WI38 (cell line): ENCODE data around the gene HDAC4.

Experiments used
- H3K4me3 ChIP-seq: 2 replicates; pipeline ENCODE4 v1.5.1; 2011; ENCODE audit warnings: low read depth, mild to moderate bottlenecking, control low read depth, low read length
- TF ChIP-seq, protein P1 (sequence below): IDR thresholded peaks from 2 replicates; pipeline ENCODE4 v1.5.1; 2012; ENCODE audit warnings: low read depth, mild to moderate bottlenecking, control low read depth, low read length

Gene HDAC4

DNA sequence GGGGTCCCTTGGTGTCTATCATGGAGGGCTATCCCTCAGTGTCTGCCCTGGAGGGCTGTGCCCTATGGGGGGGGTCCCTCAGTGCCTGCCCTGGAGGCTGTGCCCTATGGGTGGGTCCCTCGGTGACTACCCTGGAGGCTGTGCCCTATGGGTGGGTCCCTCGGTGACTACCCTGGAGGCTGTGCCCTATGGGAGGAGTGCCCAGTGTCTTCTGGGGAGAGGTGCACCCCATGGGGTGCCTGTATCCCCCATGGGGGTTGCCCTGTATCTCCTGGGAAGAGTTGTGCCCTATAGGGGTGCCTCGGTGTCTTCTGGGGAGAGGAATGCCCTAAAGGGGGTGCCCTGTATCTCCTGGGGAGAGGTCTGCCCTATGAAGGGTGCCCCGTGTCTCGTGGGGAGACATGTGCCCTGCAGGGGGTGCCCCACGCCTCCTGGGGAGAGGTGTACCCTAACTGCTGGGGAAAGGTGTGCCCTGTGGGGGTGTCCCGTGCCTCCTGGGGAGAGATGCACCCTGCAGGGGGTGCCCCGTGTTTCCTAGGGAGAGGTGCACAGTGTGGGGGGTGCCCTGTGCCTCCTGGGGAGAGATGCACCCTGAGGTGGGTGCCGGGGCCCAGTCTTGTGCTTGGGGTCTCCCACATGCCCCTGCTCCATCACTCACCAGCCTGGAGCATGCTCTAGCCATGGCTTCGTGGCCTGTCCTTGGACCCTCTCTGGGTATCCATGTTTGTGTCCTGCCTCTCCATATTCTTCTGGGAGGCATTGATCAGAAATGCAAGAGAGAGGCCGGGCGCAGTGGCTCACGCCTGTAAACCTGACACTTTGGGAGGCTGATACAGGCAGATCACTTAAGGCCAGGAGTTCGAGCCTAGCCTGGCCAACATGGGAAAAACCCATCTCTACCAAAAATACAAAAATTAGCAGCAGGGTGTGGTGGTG, 215.6 kb downstream of the HDAC4 start:
- TF ChIP-seq, protein P1, sequence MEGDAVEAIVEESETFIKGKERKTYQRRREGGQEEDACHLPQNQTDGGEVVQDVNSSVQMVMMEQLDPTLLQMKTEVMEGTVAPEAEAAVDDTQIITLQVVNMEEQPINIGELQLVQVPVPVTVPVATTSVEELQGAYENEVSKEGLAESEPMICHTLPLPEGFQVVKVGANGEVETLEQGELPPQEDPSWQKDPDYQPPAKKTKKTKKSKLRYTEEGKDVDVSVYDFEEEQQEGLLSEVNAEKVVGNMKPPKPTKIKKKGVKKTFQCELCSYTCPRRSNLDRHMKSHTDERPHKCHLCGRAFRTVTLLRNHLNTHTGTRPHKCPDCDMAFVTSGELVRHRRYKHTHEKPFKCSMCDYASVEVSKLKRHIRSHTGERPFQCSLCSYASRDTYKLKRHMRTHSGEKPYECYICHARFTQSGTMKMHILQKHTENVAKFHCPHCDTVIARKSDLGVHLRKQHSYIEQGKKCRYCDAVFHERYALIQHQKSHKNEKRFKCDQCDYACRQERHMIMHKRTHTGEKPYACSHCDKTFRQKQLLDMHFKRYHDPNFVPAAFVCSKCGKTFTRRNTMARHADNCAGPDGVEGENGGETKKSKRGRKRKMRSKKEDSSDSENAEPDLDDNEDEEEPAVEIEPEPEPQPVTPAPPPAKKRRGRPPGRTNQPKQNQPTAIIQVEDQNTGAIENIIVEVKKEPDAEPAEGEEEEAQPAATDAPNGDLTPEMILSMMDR: no peak
- H3K4me3 ChIP-seq: no peak overlapping the region

DNA sequence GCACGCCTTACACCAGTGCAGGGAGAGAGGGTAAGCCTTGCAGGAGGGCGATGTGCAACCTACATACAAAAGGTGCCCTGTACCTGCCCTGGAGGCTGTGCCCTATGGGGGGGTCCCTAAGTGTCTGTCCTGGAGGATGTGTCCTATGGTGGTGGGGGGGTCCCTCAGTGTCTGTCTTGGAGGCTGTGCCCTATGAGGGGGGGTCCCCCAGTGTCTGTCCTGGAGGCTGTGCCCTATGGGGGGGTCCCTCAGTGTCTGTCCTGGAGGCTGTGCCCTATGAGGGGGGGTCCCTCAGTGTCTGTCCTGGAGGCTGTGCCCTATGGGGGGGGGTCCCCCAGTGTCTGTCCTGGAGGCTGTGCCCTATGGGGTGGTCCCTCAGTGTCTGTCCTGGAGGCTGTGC, 216.6 kb downstream of the HDAC4 start:
- TF ChIP-seq, protein P1: no peak
- H3K4me3 ChIP-seq: no peak overlapping the region

DNA sequence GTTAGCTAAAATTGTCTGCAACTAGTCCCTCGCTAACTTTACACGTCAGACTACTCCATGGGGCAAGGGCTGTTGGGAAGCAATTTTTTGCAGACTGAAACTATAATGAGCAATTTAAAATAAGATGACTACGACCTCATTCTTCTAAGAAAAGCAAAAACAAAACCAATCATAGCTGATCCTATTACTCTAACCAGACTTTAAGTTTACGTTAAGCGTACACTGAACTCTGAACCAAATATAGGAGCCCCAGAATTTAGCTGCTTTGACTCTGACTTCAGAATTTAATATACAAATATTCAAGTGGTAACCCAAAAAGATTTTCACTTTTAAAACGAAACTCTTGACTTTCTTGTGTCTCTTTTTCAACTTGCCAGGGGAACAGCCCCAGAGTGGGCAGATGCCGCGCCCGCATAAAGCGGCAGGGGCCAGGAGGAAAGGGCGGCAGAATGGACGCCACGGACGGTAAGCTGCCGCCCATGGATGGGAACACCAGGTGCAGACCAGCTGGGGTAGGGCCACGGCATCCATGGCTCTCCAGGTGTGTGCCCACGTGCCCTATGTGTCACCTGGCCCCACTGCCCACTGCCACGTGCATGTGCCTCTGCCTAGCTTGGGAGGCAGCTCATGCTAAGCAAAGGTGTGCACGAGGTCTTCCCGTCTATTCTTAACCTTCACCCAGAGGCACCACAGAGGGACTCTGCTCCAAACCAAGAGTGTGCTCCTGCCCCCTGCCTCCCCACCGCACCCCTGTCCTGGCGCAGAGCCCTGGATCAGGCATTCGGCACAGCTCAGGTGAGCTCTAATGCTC, 217.6 kb downstream of the HDAC4 start:
- no peak overlapping the region for H3K4me3 ChIP-seq
- TF ChIP-seq, protein P1: no peak

DNA sequence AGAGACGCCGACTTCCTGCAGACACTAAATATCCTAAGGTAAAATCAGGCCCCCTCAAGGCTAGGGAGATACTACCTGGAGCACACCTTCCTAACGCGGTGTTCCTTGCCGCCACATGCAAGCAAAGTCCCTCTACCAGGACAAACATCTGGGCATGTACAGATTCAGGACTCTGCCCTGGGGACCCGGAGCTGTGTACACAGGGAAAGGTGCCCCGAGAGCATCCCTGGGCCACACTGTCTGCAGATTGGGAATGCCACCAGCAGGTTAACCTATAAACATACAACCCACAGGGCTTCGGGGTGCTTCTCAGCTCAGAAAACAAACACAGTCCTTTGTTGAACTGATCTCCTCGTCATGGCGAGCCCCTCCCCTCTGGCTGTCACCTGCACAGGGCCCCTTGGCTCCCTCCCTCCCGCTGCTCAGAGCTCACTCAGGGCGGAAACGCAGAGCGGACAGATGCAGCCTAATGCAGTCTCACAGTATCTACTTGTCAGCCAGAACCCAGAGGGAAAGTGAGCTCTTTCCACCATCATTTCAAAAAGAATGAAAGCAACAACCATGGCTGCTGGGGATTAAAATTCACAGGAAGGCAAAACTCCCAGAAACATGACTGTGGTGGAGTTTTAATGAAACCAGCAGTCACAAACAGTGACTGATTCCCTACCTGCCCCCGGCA, 218.8 kb downstream of the HDAC4 start:
- TF ChIP-seq, protein P1: no peak
- H3K4me3 ChIP-seq: no peak overlapping the region

DNA sequence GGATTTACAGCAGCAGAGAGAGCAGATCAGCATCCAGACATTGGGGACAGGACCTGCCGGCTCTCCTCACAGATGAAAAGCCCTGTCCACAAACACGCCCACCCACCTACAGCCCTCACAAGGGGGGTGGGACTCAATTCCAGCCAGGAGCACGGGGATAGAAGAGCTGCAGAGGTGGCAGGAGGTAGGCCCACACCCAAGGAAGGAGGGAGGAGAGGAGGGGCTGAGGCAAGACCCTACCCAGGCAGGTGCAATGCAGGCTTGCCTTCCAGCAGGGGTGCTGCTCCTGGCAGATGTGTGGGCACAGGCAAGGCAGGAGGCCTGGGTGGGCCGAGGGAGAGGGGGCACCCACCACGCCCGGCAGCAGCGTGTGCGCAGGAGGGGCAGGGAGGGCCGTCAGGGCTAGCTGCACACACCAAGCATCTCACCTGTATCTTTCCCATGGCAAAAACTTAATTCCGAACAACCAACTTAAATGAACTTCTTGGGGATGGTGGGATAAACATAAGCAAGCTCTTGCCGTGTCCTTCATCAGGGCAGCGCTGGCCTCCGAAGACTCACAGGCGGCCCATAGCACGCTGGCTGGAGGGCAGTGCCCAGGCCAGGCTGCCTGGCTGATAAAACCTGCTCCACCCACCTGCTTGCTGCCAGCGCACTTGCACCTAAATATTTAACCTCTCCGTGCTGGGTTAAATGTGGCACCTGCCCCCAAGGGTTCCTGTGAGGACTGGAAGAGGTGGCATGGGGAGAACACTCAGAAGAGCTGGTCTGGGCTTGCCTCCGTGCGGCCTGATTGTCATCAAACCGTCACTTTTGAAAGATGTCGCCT, 219.5 kb downstream of the HDAC4 start:
- TF ChIP-seq, protein P1: no peak
- no peak overlapping the region for H3K4me3 ChIP-seq

DNA sequence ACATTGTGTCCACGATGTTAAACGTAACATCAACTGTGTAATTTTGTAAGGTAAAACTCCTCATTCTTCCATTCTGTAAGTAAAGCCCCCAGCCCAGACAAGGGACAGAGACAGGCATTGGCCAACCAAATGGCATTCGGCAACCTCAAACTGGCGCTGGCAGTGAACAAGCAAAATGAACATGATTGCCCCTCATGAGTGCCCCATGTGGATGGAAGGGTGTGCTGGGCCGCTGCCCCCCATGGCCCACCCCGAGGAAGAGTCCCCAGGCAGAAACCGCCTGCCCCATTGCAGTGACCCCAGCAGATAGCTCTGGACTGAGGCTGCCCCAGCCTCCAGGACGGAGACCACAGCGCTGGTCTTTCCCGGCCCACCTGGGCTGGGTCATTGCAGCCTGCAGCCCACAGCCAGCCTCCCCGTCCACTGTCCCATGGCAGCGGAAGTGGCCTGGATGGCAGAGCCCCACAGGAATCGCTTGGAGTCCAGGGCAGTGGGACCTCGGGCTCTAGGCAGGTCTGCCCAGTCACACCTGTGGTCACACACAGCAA, 220.2 kb downstream of the HDAC4 start:
- no peak overlapping the region for H3K4me3 ChIP-seq
- TF ChIP-seq, protein P1: no peak
